Activated CD8-positive, alpha-beta memory T cell treated with anti-CD3 and anti-CD28 coated beads, Interleukin-2, amount 50 U/mL, for 24 hours (primary cell): ENCODE measurements around the gene RPA1.

Experiments used
- DNase-seq: peaks from one replicate; pipeline ENCODE4 v3.0.0-alpha.2; 2020; ENCODE audit errors: extremely low read depth

RPA1 gene

GRCh38 chr17:1908699-1909309 is 79.0 kb downstream of the RPA1 start:
- no peak for DNase-seq

GRCh38 chr17:1909985-1910384 is 80.2 kb downstream of the RPA1 start:
- DNase-seq: no peak

GRCh38 chr17:1912146-1912545 is 82.3 kb downstream of the RPA1 start:
- DNase-seq: no peak

- no peak for DNase-seq
Measured at GRCh38 chr17:1913702-1914101, 83.9 kb downstream of the RPA1 start.

- no peak for DNase-seq
Measured at GRCh38 chr17:1914661-1915083, 84.9 kb downstream of the RPA1 start.

GRCh38 chr17:1915889-1916288 is 86.1 kb downstream of the RPA1 start:
- no peak for DNase-seq

- DNase-seq: no peak
Measured at GRCh38 chr17:1916316-1916715, 86.5 kb downstream of the RPA1 start.

GRCh38 chr17:1916963-1917715 is 87.3 kb downstream of the RPA1 start:
- DNase-seq: no peak

GRCh38 chr17:1918346-1919162 is 88.7 kb downstream of the RPA1 start:
- no peak for DNase-seq

GRCh38 chr17:1919201-1919600 is 89.4 kb downstream of the RPA1 start:
- DNase-seq: no peak

GRCh38 chr17:1920948-1921351 is 91.1 kb downstream of the RPA1 start:
- DNase-seq: no peak

GRCh38 chr17:1928976-1929375 is 99.2 kb downstream of the RPA1 start:
- DNase-seq: no peak

- no peak for DNase-seq
Measured at GRCh38 chr17:1930337-1930645, 100.5 kb downstream of the RPA1 start.

GRCh38 chr17:1931844-1932579 is 102.2 kb downstream of the RPA1 start:
- DNase-seq: no peak

- no peak for DNase-seq
Measured at GRCh38 chr17:1933875-1934715, 104.3 kb downstream of the RPA1 start.

GRCh38 chr17:1934901-1935300 is 105.1 kb downstream of the RPA1 start:
- DNase-seq: no peak

GRCh38 chr17:1936766-1937165 is 107.0 kb downstream of the RPA1 start:
- DNase-seq: no peak

GRCh38 chr17:1937461-1937860 is 107.7 kb downstream of the RPA1 start:
- no peak for DNase-seq

GRCh38 chr17:1939981-1940809 is 110.4 kb downstream of the RPA1 start:
- no peak for DNase-seq

GRCh38 chr17:1940810-1941185 is 111.0 kb downstream of the RPA1 start:
- no peak for DNase-seq
